ENCODE data around the gene SLC9A2.

The SLC9A2 gene

GRCh38 chr2:102686479-102687439 is 67.4 kb downstream of the SLC9A2 start:
- TF ChIP-seq CTCF (IDR thresholded peaks at IDR 0.05; ENCODE audit: low read depth, low read length): no peak
- H3K4me3 ChIP-seq (ENCODE audit: low read depth, low read length): no peak overlapping the region

GRCh38 chr2:102690012-102690411 is 70.7 kb downstream of the SLC9A2 start:
- no peak for TF ChIP-seq CTCF (IDR thresholded peaks at IDR 0.05; ENCODE audit: low read depth, low read length)
- no peak overlapping the region for H3K4me3 ChIP-seq (ENCODE audit: low read depth, low read length)

- no peak for TF ChIP-seq CTCF (IDR thresholded peaks at IDR 0.05; ENCODE audit: low read depth, low read length)
- H3K4me3 ChIP-seq (ENCODE audit: low read depth, low read length): no peak overlapping the region
Measured at GRCh38 chr2:102696463-102696862, 77.1 kb downstream of the SLC9A2 start.

- no peak for TF ChIP-seq CTCF (IDR thresholded peaks at IDR 0.05; ENCODE audit: low read depth, low read length)
Measured at GRCh38 chr2:102698369-102699111, 79.2 kb downstream of the SLC9A2 start.

GRCh38 chr2:102703305-102703704 is 84.0 kb downstream of the SLC9A2 start:
- TF ChIP-seq CTCF (IDR thresholded peaks at IDR 0.05; ENCODE audit: low read depth, low read length): no peak
- H3K4me3 ChIP-seq (ENCODE audit: low read depth, low read length): no peak overlapping the region

More at GRCh38 chr2:102698369-102699111, 79.2 kb downstream of the SLC9A2 start:
- no peak overlapping the region for H3K4me3 ChIP-seq (ENCODE audit: low read depth, low read length)

- TF ChIP-seq CTCF (IDR thresholded peaks at IDR 0.05; ENCODE audit: low read depth, low read length): no peak
Measured at GRCh38 chr2:102703748-102704147, 84.4 kb downstream of the SLC9A2 start.

GRCh38 chr2:102704531-102704930 is 85.2 kb downstream of the SLC9A2 start:
- H3K4me3 ChIP-seq (ENCODE audit: low read depth, low read length): no peak overlapping the region

More at GRCh38 chr2:102703748-102704147, 84.4 kb downstream of the SLC9A2 start:
- H3K4me3 ChIP-seq (ENCODE audit: low read depth, low read length): no peak overlapping the region

More at GRCh38 chr2:102704531-102704930, 85.2 kb downstream of the SLC9A2 start:
- no peak for TF ChIP-seq CTCF (IDR thresholded peaks at IDR 0.05; ENCODE audit: low read depth, low read length)
